Measurements from ENCODE around the gene SLC9C2.
"Not testable (repeated sequence)": the region's sequence is repeated elsewhere in the genome, so short reads cannot be mapped to it uniquely, and the experiment has no call there.

- not testable (repeated sequence) for TF ChIP-seq CTCF (IDR thresholded peaks at IDR 0.05 in 4 of 5, conservative IDR thresholded peaks at IDR 0.05 in 1 of 5); POLR2A (IDR thresholded peaks at IDR 0.05)
Measured at GRCh38 chr1:173563846-173564245, 39.0 kb downstream of the SLC9C2 start.
